GM23248 (cell line): Measurements from ENCODE around the gene ITGB2. TPM values are rescaled to one million over a fixed set of nuclear protein-coding genes. Genes with fewer than 3 reads are reported as not detected.
"Not testable (repeated sequence)": the region's sequence is repeated elsewhere in the genome, so short reads cannot be mapped to it uniquely, and the experiment has no call there.

Experiments used
- DNase-seq: peaks from one replicate; pipeline ENCODE4 v3.0.0-alpha.2; 2015
- H2AFZ ChIP-seq: fragments of 200-600 bp; sonication (generic); 2 replicates; pipeline ENCODE4 v1.6.1; 2016; ENCODE audit warnings: antibody characterized with exemption
- H3F3A ChIP-seq: fragments of 200-600 bp; sonication (generic); 2 replicates; pipeline ENCODE4 v1.6.1; 2016; ENCODE audit warnings: mild to moderate bottlenecking, antibody characterized with exemption, mixed run types; ENCODE audit not compliant: insufficient read depth
- H3K27ac ChIP-seq: fragments of 200-600 bp; sonication (generic); 2 replicates; pipeline ENCODE4 v1.5.1; 2016; ENCODE audit warnings: mild to moderate bottlenecking
- H3K27me3 ChIP-seq: fragments of 200-600 bp; sonication (generic); replicated peaks from 2 replicates; pipeline ENCODE4 v1.6.1; 2016; ENCODE audit warnings: mild to moderate bottlenecking; ENCODE audit not compliant: insufficient read depth
- H3K36me3 ChIP-seq: fragments of 200-600 bp; sonication (generic); 2 replicates; pipeline ENCODE4 v1.6.1; 2016; ENCODE audit warnings: low read depth, mild to moderate bottlenecking
- H3K4me1 ChIP-seq: fragments of 200-600 bp; sonication (generic); 2 replicates; pipeline ENCODE4 v1.6.1; 2016; ENCODE audit warnings: mild to moderate bottlenecking; ENCODE audit not compliant: insufficient read depth
- H3K4me2 ChIP-seq: fragments of 200-600 bp; sonication (generic); one replicate; pipeline ENCODE4 v1.6.1; 2016; ENCODE audit warnings: mild to moderate bottlenecking; ENCODE audit not compliant: unreplicated experiment
- H3K4me3 ChIP-seq: fragments of 200-600 bp; sonication (generic); 2 replicates; pipeline ENCODE4 v1.5.1; 2016; ENCODE audit warnings: mild to moderate bottlenecking
- H3K79me2 ChIP-seq: fragments of 200-600 bp; sonication (generic); 2 replicates; pipeline ENCODE4 v1.6.1; 2016; ENCODE audit warnings: mild to moderate bottlenecking; ENCODE audit not compliant: insufficient read depth
- H3K9ac ChIP-seq: fragments of 200-600 bp; sonication (generic); 2 replicates; pipeline ENCODE4 v1.6.1; 2016; ENCODE audit warnings: mild to moderate bottlenecking
- H3K9me2 ChIP-seq: fragments of 200-600 bp; sonication (generic); 2 replicates; pipeline ENCODE4 v1.6.1; 2016; ENCODE audit warnings: mixed run types, mild to moderate bottlenecking, moderate library complexity; ENCODE audit not compliant: insufficient read depth
- H3K9me3 ChIP-seq: fragments of 200-600 bp; sonication (generic); one replicate; pipeline ENCODE4 v1.6.1; 2017; ENCODE audit warnings: low read depth
- H4K20me1 ChIP-seq: fragments of 200-600 bp; sonication (generic); 2 replicates; pipeline ENCODE4 v1.6.0; 2016; ENCODE audit not compliant: insufficient read depth
- EZH2 ChIP-seq: fragments of 200-600 bp; sonication (generic); IDR thresholded peaks from 2 replicates; pipeline ENCODE4 v1.6.1; 2018; ENCODE audit warnings: antibody characterized with exemption, mild to moderate bottlenecking; ENCODE audit not compliant: insufficient read depth, poor library complexity, severe bottlenecking
- EZH2phosphoT487 ChIP-seq: fragments of 200-600 bp; sonication (generic); IDR thresholded peaks from 2 replicates; pipeline ENCODE4 v1.6.1; 2018; ENCODE audit warnings: antibody characterized with exemption, moderate library complexity, mild to moderate bottlenecking, low read depth; ENCODE audit not compliant: insufficient read depth
- WGBS, 2 experiments: methylation state at CpG; one replicate each; pipeline ENCODE4 v1.1.6; 2015 to 2017; ENCODE audit warnings: low lambda C conversion rate in 2 of 2, low coverage in 1 of 2; ENCODE audit errors: missing lambda C conversion rate in 2 of 2; 5-methylcytosine and 5-hydroxymethylcytosine counted together
- in situ Hi-C: fragments of 300-500 bp; cut with MboI; formaldehyde crosslinking; loops from 2 replicates; pipeline ENCODE4 v1.15.0; 2020
- polyA plus RNA-seq: library from polyadenylated mRNA; unstranded; fragments of >200 nt; fragmentation: Nextera tagmentation; extraction: Ambion mirVana; gene quantifications from 2 replicates; pipeline ENCODE4 v1.2.1, GENCODE V29; 2016
- total RNA-seq: library from RNA; depleted of rRNA; stranded (reverse); fragments of >200 nt; shearing (Covaris generic); gene quantifications from 2 replicates; pipeline ENCODE4 v1.2.3, GENCODE V29; 2014

ITGB2 gene
- total and polyA plus RNA-seq, 2 experiments from 2014 or later = 1.3 to 2.2 TPM

- Histone ChIP-seq H3K4me1 (0 out of 2 replicates have a peak, but pooled peaks cover 5% of the 10 kb centered on the region), H3K9ac (no peak overlapping the region), H3K79me2 (no peaks in the 10 kb centered on the region), H3K9me2 (no peaks in the 10 kb centered on the region), H2AFZ (no peak overlapping the region), H3K27ac (no peak overlapping the region), H3K4me3 (no peak overlapping the region), H3K4me2 (no peak overlapping the region), H4K20me1 (no peaks in the 10 kb centered on the region), H3F3A (no peaks in the 10 kb centered on the region), H3K27me3 (no peaks in the 10 kb centered on the region), H3K36me3 (no peaks in the 10 kb centered on the region), H3K9me3 (no peaks in the 10 kb centered on the region)
- TF ChIP-seq EZH2phosphoT487 = no peak
- TF ChIP-seq EZH2 = no peak
- in situ Hi-C loops = no loop called here
- DNase-seq = no peak
- 88 to 92% methylated on average over 17 to 18 of the region's 18 CpGs for WGBS, 2 experiments
Measured at GRCh38 chr21:44914176-44914874, 6.4 kb downstream of the ITGB2 start.

- no peak for DNase-seq
- Histone ChIP-seq H3K4me3 (no peak overlapping the region), H3K27me3 (no peaks in the 10 kb centered on the region), H3F3A (no peaks in the 10 kb centered on the region), H3K36me3 (no peaks in the 10 kb centered on the region), H3K9ac (no peak overlapping the region), H3K9me2 (no peaks in the 10 kb centered on the region), H3K9me3 (no peaks in the 10 kb centered on the region), H3K27ac (no peak overlapping the region), H3K4me1 (peaks cover 5% of the 10 kb centered on the region; the same call in 1 of the 2 replicates), H2AFZ (no peak overlapping the region), H3K79me2 (no peaks in the 10 kb centered on the region), H4K20me1 (no peaks in the 10 kb centered on the region), H3K4me2 (no peak overlapping the region)
- WGBS, 2 experiments = 82 to 87% methylated on average over 6 to 7 of the region's 7 CpGs
- no peak for TF ChIP-seq EZH2
- no peak for TF ChIP-seq EZH2phosphoT487
- in situ Hi-C loops = no loop called here
Measured at GRCh38 chr21:44913425-44914175, 7.1 kb downstream of the ITGB2 start.

GRCh38 chr21:44912506-44913412 is 7.9 kb downstream of the ITGB2 start:
- 73 to 76% methylated on average over 14 to 17 of the region's 25 CpGs for WGBS, 2 experiments
- H3K9ac ChIP-seq, H3K9me3 ChIP-seq, H4K20me1 ChIP-seq, H2AFZ ChIP-seq, in situ Hi-C loops, H3K27me3 ChIP-seq, H3K27ac ChIP-seq, H3K4me3 ChIP-seq, H3K4me1 ChIP-seq, H3K79me2 ChIP-seq, H3K9me2 ChIP-seq, H3K4me2 ChIP-seq, DNase-seq, H3K36me3 ChIP-seq, H3F3A ChIP-seq: not testable (repeated sequence)

GRCh38 chr21:44912158-44912473 is 8.6 kb downstream of the ITGB2 start:
- Histone ChIP-seq H4K20me1 (no peaks in the 10 kb centered on the region), H3K4me3 (no peak overlapping the region), H3K4me2 (no peak overlapping the region), H3K9ac (no peak overlapping the region), H3F3A (no peaks in the 10 kb centered on the region), H3K27ac (no peak overlapping the region), H3K4me1 (peaks cover 5% of the 10 kb centered on the region; the same call in 1 of the 2 replicates), H3K9me2 (no peaks in the 10 kb centered on the region), H3K27me3 (no peaks in the 10 kb centered on the region), H2AFZ (no peak overlapping the region), H3K36me3 (no peaks in the 10 kb centered on the region), H3K79me2 (no peaks in the 10 kb centered on the region), H3K9me3 (no peaks in the 10 kb centered on the region)
- no peak for DNase-seq
- in situ Hi-C loops = no loop called here
- WGBS, 2 experiments = 73 to 81% methylated on average over 7 to 8 of the region's 8 CpGs
- TF ChIP-seq EZH2 = no peak
- TF ChIP-seq EZH2phosphoT487 = no peak
